Left hindlimb (tissue), 1 donor: Measurements from ENCODE around the gene CASKIN1.

ENCODE experiments used
- DNase-seq: peaks from one replicate; pipeline ENCODE4 v3.0.0-alpha.2; 2018

The CASKIN1 gene

GRCh38 chr16:2127630-2128280 lies 68.7 kb downstream of the CASKIN1 start:
- peak; percentile 65 for DNase-seq
